Measurements from ENCODE around the gene SPINT3. TPM values are rescaled to one million over a fixed set of nuclear protein-coding genes. Genes with fewer than 3 reads are reported as not detected.

SPINT3 gene
- total RNA-seq, 1 donor, result not detected

DNA sequence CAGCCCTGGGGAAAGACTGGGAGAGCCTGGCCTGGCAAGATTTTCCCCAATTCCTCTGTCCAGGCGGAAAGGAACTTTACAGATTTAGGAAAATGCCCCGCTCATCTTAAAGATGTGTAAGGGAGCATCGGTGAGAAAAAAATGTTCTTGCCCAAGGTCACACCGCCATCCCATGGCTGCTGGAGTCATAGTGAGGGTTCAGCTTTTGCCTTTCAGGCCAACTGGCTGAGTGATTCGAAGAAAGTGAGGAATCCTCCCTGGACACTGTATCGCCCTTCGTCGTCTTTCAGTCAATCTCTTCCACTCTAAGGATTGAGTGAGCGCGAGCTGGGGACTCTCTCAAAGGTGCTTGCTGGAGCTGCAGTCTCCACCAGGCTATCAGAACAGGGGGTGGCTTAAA lies 44.5 kb downstream of the SPINT3 start:
- DNase-seq (ENCODE audit: low read depth), result no peak
- H3K4me3 ChIP-seq (ENCODE audit: low read depth, low read length), result peak overlapping the region; percentile 45
- no peak for TF ChIP-seq CTCF (IDR thresholded peaks at IDR 0.05; ENCODE audit: insufficient read depth, low read depth, low read length)

GRCh38 chr20:45470262-45470931 lies 45.0 kb downstream of the SPINT3 start:
- no peak for TF ChIP-seq CTCF (IDR thresholded peaks at IDR 0.05; ENCODE audit: insufficient read depth, low read depth, low read length)
- no peak for DNase-seq (ENCODE audit: low read depth)
- H3K4me3 ChIP-seq (ENCODE audit: low read depth, low read length), result peak overlapping the region; percentile 45

GRCh38 chr20:45469336-45470261 lies 45.8 kb downstream of the SPINT3 start, which contains the start of gene WFDC2:
WFDC2 (plus strand) TSS chr20:45469753; CDS start chr20:45469782, 29 bp downstream.
- peak within 1 kb of the TSS; percentile 45 for H3K4me3 ChIP-seq (ENCODE audit: low read depth, low read length)
- TF ChIP-seq CTCF (IDR thresholded peaks at IDR 0.05; ENCODE audit: insufficient read depth, low read depth, low read length), result no peak
- DNase-seq (ENCODE audit: low read depth), result no peak

- no peak for DNase-seq (ENCODE audit: low read depth)
- no peak overlapping the region for H3K4me3 ChIP-seq (ENCODE audit: low read depth, low read length)
- TF ChIP-seq CTCF (IDR thresholded peaks at IDR 0.05; ENCODE audit: insufficient read depth, low read depth, low read length), result no peak
Measured at GRCh38 chr20:45467861-45468260, 47.6 kb downstream of the SPINT3 start.

DNA sequence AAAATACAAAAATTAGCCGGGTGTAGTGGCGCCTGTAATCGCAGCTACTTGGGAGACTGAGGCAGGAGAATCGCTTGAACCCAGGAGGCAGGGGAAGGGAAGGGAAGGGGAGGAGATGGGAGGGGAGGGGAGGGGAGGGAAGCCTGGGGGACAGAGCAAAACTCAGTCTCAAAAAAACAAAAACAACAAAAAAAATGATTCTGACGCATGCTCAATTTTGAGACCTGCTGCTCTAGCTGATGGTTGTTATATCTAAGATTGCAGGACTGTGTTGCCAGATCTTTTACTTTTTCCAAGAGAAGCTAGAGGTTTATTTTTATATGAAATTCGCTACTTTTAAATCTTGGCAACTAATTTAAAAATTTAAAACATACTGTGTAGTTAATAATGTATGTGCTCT lies 48.2 kb downstream of the SPINT3 start:
- no peak for TF ChIP-seq CTCF (IDR thresholded peaks at IDR 0.05; ENCODE audit: insufficient read depth, low read depth, low read length)
- DNase-seq (ENCODE audit: low read depth), result no peak
- H3K4me3 ChIP-seq (ENCODE audit: low read depth, low read length), result no peak overlapping the region

DNA sequence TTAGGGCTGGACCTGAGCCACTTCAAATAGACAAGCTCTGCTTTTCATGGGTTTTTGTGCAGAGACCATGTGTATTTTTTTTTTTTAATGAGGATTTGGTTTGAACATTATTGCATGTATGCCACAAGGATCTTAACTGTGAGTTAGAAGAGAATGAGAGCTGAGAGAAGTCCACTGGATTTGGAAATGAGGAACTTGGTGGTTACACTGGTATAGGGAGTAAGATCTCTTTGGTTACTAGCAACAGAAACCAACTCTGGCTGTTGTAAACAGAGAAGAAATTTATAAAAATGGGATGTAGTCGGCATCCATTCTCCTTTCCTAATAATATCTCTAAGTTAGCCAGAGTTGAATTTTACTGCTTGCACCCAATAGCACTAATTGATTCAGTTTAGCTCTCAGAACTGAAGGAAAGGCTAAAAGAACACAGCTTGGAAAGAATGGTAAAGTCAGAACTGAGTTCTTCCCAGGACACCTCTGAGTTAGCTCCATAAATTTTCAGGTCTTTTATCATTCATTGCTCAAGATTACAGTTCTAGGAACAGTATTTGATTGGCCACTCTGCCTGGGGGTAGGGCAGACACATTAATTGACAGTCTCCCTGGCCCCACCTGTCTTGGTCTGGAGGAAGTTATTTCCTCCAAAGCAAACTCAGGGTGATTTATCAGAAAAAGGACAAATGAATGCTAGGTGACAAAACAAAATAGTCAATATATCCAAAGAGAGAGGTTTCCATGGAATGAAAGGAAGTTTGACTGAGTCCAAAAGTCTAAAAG lies 49.7 kb downstream of the SPINT3 start:
- no peak for TF ChIP-seq CTCF (IDR thresholded peaks at IDR 0.05; ENCODE audit: insufficient read depth, low read depth, low read length)
- H3K4me3 ChIP-seq (ENCODE audit: low read depth, low read length), result no peak overlapping the region
- no peak for DNase-seq (ENCODE audit: low read depth)

Measured in fibroblast of villous mesenchyme (primary cell).